Thyroid gland (tissue), 4 donors: ENCODE measurements around the gene UBASH3B. TPM values are rescaled to one million over a fixed set of nuclear protein-coding genes. Genes with fewer than 3 reads are reported as not detected.

Experiments
- DNase-seq, 2 donors: peaks; one replicate each; pipeline ENCODE4 v3.0.0-alpha.2; 2019
- H3K27ac ChIP-seq, 3 donors: fragments of 200-600 bp; sonication (generic); 1 replicate in 2 of 3; 2 replicates in 1 of 3; pipeline ENCODE4 v1.5.1; 2016 to 2019; ENCODE audit warnings: mild to moderate bottlenecking in 1 of 3, moderate library complexity in 1 of 3
- H3K27me3 ChIP-seq: fragments of 200-600 bp; sonication (generic); one replicate; pipeline ENCODE4 v1.5.1; 2019
- H3K36me3 ChIP-seq, 2 donors: fragments of 200-600 bp; sonication (generic); one replicate each; pipeline ENCODE4 v1.5.1; 2016 to 2019
- H3K4me1 ChIP-seq, 2 donors: fragments of 200-600 bp; sonication (generic); one replicate each; pipeline ENCODE4 v1.5.1; 2017 to 2019
- H3K4me3 ChIP-seq, 3 donors: fragments of 200-600 bp; sonication (generic); replicated peaks in 1 of 3; 1 replicate in 2 of 3; 2 replicates in 1 of 3; pipeline ENCODE4 v1.5.1; 2016; ENCODE audit warnings: mild to moderate bottlenecking in 1 of 3
- H3K9me3 ChIP-seq: fragments of 200-600 bp; sonication (generic); one replicate; pipeline ENCODE4 v1.5.1; 2017
- POLR2A ChIP-seq, 2 donors: fragments of 450-650 bp; IDR thresholded peaks; one replicate each; pipeline ENCODE4 v1.6.1; 2017; ENCODE audit warnings: antibody characterized with exemption in 2 of 2, mild to moderate bottlenecking in 2 of 2, moderate library complexity in 1 of 2
- WGBS, 2 donors: methylation state at CpG; one replicate each; pipeline ENCODE4 v1.1.5; 2017; 5-methylcytosine and 5-hydroxymethylcytosine counted together
- intact Hi-C: fragments of 100-400 bp; cut with DNase I; formaldehyde crosslinking; loops from one replicate; pipeline ENCODE4 v1.15.1; 2023
- total RNA-seq, 4 donors: library from RNA; depleted of rRNA; stranded (reverse); fragments of >200 nt; gene quantifications; one replicate each; pipeline ENCODE4 v1.2.3, GENCODE V29; 2016
- TF ChIP-seq, protein P1 (sequence below), 6 experiments: fragments of 200-600 bp in 3 of 6; fragments of 450-650 bp in 3 of 6; sonication (generic) in 3 of 6; IDR thresholded peaks; one replicate each; pipeline ENCODE4 v1.5.1; 2016 to 2019; ENCODE audit warnings: antibody characterized with exemption in 6 of 6, mild to moderate bottlenecking in 2 of 6, inconsistent platforms in 1 of 6, moderate library complexity in 1 of 6

The UBASH3B gene
- total RNA-seq, 4 donors from 2014 or later, result 4.3 to 16.6 (median 9.1) TPM

DNA sequence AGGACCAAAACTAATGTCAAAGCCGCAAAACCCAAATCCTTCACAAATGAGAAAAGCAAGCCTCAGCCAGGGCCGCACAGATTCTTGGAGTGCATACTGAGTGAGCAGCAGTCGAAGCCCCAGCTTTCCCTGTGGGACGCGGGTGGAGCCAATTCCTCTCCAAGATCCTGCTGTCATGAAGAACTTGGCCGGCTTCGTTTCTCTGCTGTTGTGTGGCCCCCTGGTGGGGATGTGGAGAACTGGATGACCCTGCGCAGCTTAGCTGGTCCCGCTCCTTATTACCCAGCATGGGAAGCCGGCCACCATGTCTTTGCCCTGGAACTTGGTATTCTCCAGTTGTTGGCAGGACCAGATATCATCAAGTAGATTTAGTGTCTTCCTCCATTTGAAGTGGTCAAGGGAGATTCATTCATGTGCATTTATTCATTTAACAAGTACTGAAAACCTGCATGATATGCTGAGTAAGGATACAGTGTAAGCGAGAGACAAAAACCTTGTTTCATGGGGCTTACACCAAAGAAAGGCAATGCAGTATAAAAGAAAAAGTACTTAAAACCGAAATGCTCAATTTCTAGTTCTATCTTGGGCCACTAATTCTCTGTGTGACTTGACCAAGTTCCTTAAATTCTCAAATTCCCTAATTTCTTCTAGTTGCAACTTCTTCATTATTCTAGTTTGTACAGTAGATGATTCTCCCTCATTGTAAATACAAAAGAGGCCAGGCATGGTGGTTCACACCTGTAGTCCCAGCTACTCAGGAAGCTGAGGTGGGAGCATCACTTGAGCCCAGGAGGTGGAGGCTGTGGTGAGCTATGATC is 126.1 kb downstream of the UBASH3B start:
- no peaks in the 10 kb centered on the region for H3K27me3 ChIP-seq
- H3K27ac ChIP-seq, result no peak overlapping the region
- peak; percentile 91 to 92 for DNase-seq
- no peaks in the 10 kb centered on the region for H3K36me3 ChIP-seq
- intact Hi-C loops, result loop anchor here (2.0 kb wide), 2 partner anchors 147 to 199 kb away; no protein-coding TSS in a partner anchor
- peaks cover 0 to 6% of the 10 kb centered on the region in 2 donors for H3K4me1 ChIP-seq
- H3K4me3 ChIP-seq, result no peak overlapping the region
- TF ChIP-seq, protein P1, sequence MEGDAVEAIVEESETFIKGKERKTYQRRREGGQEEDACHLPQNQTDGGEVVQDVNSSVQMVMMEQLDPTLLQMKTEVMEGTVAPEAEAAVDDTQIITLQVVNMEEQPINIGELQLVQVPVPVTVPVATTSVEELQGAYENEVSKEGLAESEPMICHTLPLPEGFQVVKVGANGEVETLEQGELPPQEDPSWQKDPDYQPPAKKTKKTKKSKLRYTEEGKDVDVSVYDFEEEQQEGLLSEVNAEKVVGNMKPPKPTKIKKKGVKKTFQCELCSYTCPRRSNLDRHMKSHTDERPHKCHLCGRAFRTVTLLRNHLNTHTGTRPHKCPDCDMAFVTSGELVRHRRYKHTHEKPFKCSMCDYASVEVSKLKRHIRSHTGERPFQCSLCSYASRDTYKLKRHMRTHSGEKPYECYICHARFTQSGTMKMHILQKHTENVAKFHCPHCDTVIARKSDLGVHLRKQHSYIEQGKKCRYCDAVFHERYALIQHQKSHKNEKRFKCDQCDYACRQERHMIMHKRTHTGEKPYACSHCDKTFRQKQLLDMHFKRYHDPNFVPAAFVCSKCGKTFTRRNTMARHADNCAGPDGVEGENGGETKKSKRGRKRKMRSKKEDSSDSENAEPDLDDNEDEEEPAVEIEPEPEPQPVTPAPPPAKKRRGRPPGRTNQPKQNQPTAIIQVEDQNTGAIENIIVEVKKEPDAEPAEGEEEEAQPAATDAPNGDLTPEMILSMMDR (IDR thresholded peaks at IDR 0.05), result peak; percentile 82 to 96 (median 91)
- TF ChIP-seq POLR2A (IDR thresholded peaks at IDR 0.05), result no peak
- 20 to 49% methylated on average over 4 to 12 of the region's 12 CpGs for WGBS, 2 donors
- H3K9me3 ChIP-seq, result no peaks in the 10 kb centered on the region

DNA sequence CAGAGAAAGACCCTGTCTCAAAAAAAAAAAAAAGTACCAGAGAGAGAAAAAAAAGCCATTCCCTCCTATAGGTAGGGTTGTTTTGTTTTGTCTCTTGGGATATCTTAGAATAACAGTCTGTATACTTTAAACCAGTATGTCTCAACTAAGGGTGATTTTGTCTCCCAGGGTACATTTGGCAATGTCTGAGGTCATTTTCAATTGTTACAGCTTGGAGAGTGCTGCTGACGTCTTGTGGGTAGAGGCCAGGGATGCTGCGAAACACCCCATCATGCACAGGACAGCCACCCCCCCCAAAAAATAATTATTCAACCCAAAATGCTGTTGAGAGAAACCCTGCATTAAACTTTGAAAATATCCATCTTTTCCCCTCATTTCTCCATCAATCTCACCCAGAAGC is 126.7 kb downstream of the UBASH3B start:
- 92% methylated on average over 2 of the region's 2 CpGs for WGBS, 2 donors
- intact Hi-C loops, result no loop called here
- H3K27ac ChIP-seq, result no peak overlapping the region

DNA sequence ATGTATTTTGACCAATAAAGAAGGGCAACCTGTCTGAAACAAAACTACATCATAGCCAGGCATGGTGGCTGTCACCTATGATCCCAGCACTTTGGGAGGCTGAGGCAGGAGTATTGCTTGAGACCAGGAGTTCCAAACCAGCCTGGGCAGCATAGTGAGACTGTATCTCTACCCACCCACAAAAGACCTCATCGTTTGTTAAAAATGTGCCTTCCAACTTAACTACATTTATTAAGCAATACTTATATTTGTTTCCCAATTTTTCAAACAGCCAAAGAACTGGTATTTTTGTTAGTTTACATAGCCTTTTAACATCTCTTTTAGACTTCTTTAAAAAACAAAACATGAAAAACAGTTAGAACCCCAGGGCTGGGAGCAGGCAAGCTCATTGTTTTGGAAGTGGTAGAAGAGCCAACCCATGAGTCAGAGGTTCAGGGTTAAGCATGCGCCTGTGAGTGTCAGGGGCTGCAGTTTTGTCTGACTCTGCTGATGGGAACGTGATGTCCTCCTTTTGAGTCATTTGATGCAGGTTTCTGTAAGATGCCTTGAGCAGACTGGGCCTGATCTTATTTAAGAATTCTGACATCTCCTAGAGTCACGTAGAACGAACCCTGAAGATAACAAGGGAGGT is 128.9 kb downstream of the UBASH3B start:
- TF ChIP-seq, protein P1 (IDR thresholded peaks at IDR 0.05), result no peak
- TF ChIP-seq POLR2A (IDR thresholded peaks at IDR 0.05), result no peak

More for the DNA sequence above, 126.7 kb downstream of the UBASH3B start:
- H3K4me1 ChIP-seq, result peaks cover 0 to 6% of the 10 kb centered on the region in 2 donors
- TF ChIP-seq, protein P1 (IDR thresholded peaks at IDR 0.05), result no peak
- no peak for TF ChIP-seq POLR2A (IDR thresholded peaks at IDR 0.05)
- H3K36me3 ChIP-seq, result no peaks in the 10 kb centered on the region
- no peak for DNase-seq
- H3K4me3 ChIP-seq, result no peak overlapping the region
- no peaks in the 10 kb centered on the region for H3K9me3 ChIP-seq
- no peaks in the 10 kb centered on the region for H3K27me3 ChIP-seq

DNA sequence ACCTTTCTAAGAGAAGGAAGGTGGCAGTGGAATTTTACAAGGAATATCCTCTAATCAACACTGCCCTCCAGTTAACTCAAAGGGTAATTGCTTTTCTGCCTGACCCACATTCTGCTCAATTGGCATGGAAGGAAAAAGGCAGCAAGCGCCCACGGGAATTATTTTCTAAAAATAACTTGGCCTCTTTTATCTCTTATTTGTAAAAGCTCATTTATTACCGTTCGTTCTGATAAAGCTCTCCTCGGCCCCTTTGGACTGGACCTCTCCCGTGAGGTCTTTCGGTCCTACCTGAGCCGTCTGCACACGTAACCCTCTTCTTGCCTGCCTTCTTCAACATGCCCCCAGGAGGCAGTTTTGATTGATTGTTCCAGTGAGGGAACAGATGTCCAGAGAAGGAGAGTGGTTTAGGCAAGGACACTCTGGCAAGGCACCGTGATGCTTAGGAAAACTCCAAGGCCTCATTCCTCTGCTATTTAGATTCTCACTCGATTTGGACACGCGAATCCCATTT is 129.6 kb downstream of the UBASH3B start:
- no peak for TF ChIP-seq POLR2A (IDR thresholded peaks at IDR 0.05)
- TF ChIP-seq, protein P1 (IDR thresholded peaks at IDR 0.05), result no peak
- Histone ChIP-seq H3K27me3 (no peaks in the 10 kb centered on the region), H3K9me3 (no peaks in the 10 kb centered on the region), H3K4me1 (peaks cover 0 to 6% of the 10 kb centered on the region in 2 donors), H3K36me3 (no peaks in the 10 kb centered on the region), H3K27ac (peak overlapping the region in 2 of 3 donors; percentile 27 to 68), H3K4me3 (no peak overlapping the region)
- intact Hi-C loops, result no loop called here
- DNase-seq, result no peak
- WGBS, 2 donors, result 80 to 84% methylated on average over 13 of the region's 13 CpGs

More for the DNA sequence above, 128.9 kb downstream of the UBASH3B start:
- no peaks in the 10 kb centered on the region for H3K27me3 ChIP-seq
- H3K36me3 ChIP-seq, result no peaks in the 10 kb centered on the region
- intact Hi-C loops, result no loop called here
- H3K9me3 ChIP-seq, result no peaks in the 10 kb centered on the region
- H3K4me3 ChIP-seq, result no peak overlapping the region
- H3K27ac ChIP-seq, result peak overlapping the region; percentile 27 to 68 (median 29)
- peaks cover 0 to 6% of the 10 kb centered on the region in 2 donors for H3K4me1 ChIP-seq
- 79 to 84% methylated on average over 5 of the region's 5 CpGs for WGBS, 2 donors
- no peak for DNase-seq
